ACC112 (cell line): ENCODE measurements around the gene SRSF3.
"Not testable (repeated sequence)": the region's sequence is repeated elsewhere in the genome, so short reads cannot be mapped to it uniquely, and the experiment has no call there.

Experiments used
- H2AFZ ChIP-seq: fragments of 200-600 bp; sonication (generic); one replicate; pipeline ENCODE4 v1.6.0; 2017; ENCODE audit warnings: antibody characterized with exemption, low read length; ENCODE audit not compliant: unreplicated experiment
- H3K27ac ChIP-seq: fragments of 200-600 bp; sonication (generic); 2 replicates; pipeline ENCODE4 v1.5.1; 2014; ENCODE audit warnings: low read depth, mild to moderate bottlenecking, antibody characterized with exemption, low read length, moderate library complexity
- H3K27me3 ChIP-seq: fragments of 200-600 bp; sonication (generic); 2 replicates; pipeline ENCODE4 v1.6.1; 2014; ENCODE audit warnings: mild to moderate bottlenecking, antibody characterized with exemption, low read length, moderate library complexity, mixed read lengths; ENCODE audit not compliant: insufficient read depth
- H3K36me3 ChIP-seq: fragments of 200-600 bp; sonication (generic); 2 replicates; pipeline ENCODE4 v1.6.1; 2016; ENCODE audit warnings: mild to moderate bottlenecking, antibody characterized with exemption, low read length, moderate library complexity, mixed read lengths; ENCODE audit not compliant: insufficient read depth
- H3K4me1 ChIP-seq: fragments of 200-600 bp; sonication (generic); one replicate; pipeline ENCODE4 v1.6.1; 2016; ENCODE audit warnings: low read length, mixed read lengths; ENCODE audit not compliant: insufficient read depth, unreplicated experiment, control insufficient read depth
- H3K4me3 ChIP-seq: fragments of 200-600 bp; sonication (generic); 2 replicates; pipeline ENCODE4 v1.5.1; 2014; ENCODE audit warnings: mild to moderate bottlenecking, low read depth, low read length
- H3K79me2 ChIP-seq: fragments of 200-600 bp; sonication (generic); one replicate; pipeline ENCODE4 v1.6.0; 2016; ENCODE audit warnings: low read length; ENCODE audit not compliant: control insufficient read depth, unreplicated experiment, insufficient read depth

Gene SRSF3

DNA sequence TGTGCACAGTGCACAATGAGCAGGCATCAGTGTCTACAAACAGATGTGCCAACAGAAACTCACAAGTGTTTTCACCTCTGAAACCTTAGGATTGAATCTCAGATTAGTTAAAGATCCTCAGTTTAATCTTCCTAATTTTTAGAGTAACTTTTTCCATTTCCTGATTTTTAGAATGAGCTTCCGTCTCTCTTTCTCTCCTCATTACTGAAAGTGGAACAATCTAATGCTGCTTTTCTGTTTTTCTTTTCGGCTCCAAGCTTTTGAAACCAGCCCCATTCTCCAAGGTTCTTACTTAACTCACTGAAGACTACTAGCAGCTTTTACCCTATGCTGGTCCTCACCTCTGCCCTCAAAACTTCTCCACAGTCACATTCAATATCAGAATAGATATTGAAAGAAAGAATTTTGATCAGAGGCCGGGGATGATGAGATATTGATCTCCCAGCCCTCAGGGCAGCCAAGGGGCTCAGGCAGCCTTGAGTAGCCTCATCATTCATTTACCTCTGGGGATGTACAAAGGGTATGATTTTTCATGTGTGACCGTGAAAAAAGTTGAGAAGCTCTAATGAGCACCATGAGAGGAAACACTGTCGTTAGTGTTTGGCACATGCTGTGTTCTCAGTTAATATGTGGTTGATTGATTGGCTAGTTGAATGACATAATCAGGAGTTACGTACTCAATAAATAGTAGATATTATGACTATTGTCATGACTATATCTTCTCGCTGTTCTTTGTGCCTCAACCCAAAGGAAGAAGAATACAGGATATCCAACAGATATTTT, 35.0 kb upstream of the SRSF3 start:
- Histone ChIP-seq H3K4me3 (no peak overlapping the region), H3K27me3 (no peaks in the 10 kb centered on the region), H3K4me1 (peaks cover 15% of the 10 kb centered on the region), H3K27ac (no peak overlapping the region), H2AFZ (no peak overlapping the region), H3K36me3 (no peaks in the 10 kb centered on the region), H3K79me2 (no peaks in the 10 kb centered on the region)

DNA sequence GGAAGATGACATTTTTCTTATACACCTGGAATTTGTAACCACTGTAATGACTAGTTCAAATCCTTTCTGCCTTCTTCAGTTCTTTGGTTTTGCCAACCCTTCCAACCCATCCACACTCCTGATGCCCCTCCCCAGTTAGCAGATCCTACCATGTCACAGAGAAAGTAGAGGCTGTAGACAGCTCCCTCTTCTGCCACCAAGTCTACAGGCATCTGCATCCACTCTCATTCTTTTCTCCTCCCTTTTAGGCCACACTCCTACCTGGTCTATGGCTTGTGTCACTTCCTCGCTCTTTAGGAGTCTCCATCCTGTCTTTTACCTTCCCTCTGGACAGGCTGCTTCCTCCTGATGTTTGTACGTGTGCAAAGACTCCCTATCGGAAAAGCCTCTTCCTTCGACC, 33.3 kb upstream of the SRSF3 start:
- H2AFZ ChIP-seq, result no peak overlapping the region
- H3K4me3 ChIP-seq, result no peak overlapping the region
- no peak overlapping the region for H3K27ac ChIP-seq

GRCh38 chr6:36563237-36563927, 30.8 kb upstream of the SRSF3 start:
- Histone ChIP-seq H3K4me3 (no peak overlapping the region), H3K27ac (no peak overlapping the region), H3K4me1 (peaks cover 8% of the 10 kb centered on the region), H2AFZ (no peak overlapping the region), H3K36me3 (no peaks in the 10 kb centered on the region), H3K79me2 (no peaks in the 10 kb centered on the region), H3K27me3 (no peaks in the 10 kb centered on the region)

More for the DNA sequence above, 33.3 kb upstream of the SRSF3 start:
- Histone ChIP-seq H3K4me1 (peaks cover 8% of the 10 kb centered on the region), H3K79me2 (no peaks in the 10 kb centered on the region), H3K27me3 (no peaks in the 10 kb centered on the region), H3K36me3 (no peaks in the 10 kb centered on the region)

DNA sequence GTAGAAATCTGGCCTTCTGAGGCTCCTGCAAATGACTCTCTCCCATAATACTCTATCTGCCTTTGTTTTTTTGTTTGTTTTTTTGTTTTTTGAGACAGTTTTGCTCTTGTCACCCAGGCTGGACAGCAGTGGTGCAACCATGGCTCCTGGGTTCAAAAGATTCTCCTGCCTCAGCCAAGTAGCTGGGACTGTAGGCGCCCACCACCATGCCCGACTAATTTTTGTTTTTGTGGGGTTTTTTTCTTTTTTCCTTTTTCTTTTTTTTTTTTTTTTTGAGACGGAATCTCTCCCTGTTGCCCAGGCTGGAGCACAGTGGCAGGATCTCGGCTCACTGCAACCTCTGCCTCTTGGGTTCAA, 30.3 kb upstream of the SRSF3 start:
- Histone ChIP-seq H3K4me3 (no peak overlapping the region), H3K27ac (no peak overlapping the region), H3K4me1 (peaks cover 8% of the 10 kb centered on the region), H3K79me2 (no peaks in the 10 kb centered on the region), H3K36me3 (no peaks in the 10 kb centered on the region), H2AFZ (no peak overlapping the region), H3K27me3 (no peaks in the 10 kb centered on the region)

GRCh38 chr6:36566418-36566905, 27.7 kb upstream of the SRSF3 start:
- Histone ChIP-seq H3K79me2 (no peaks in the 10 kb centered on the region), H2AFZ (no peak overlapping the region), H3K4me1 (peaks cover 8% of the 10 kb centered on the region)

GRCh38 chr6:36570264-36570663, 23.9 kb upstream of the SRSF3 start:
- Histone ChIP-seq H3K27ac (no peak overlapping the region), H3K79me2 (no peaks in the 10 kb centered on the region), H3K36me3 (no peaks in the 10 kb centered on the region), H2AFZ (no peak overlapping the region), H3K27me3 (no peaks in the 10 kb centered on the region), H3K4me1 (no peaks in the 10 kb centered on the region), H3K4me3 (no peak overlapping the region)

More at GRCh38 chr6:36566418-36566905, 27.7 kb upstream of the SRSF3 start:
- Histone ChIP-seq H3K36me3 (no peaks in the 10 kb centered on the region), H3K27ac (no peak overlapping the region), H3K27me3 (no peaks in the 10 kb centered on the region), H3K4me3 (no peak overlapping the region)

- H3K27ac ChIP-seq, result no peak overlapping the region
These were observed 22.8 kb upstream of the SRSF3 start for GRCh38 chr6:36571122-36572043.

GRCh38 chr6:36572353-36573311, 21.5 kb upstream of the SRSF3 start:
- not testable (repeated sequence) for H2AFZ ChIP-seq, H3K36me3 ChIP-seq, H3K4me3 ChIP-seq, H3K79me2 ChIP-seq, H3K4me1 ChIP-seq, H3K27me3 ChIP-seq, H3K27ac ChIP-seq

More at GRCh38 chr6:36571122-36572043, 22.8 kb upstream of the SRSF3 start:
- H3K79me2 ChIP-seq, result no peaks in the 10 kb centered on the region
- H2AFZ ChIP-seq, result no peak overlapping the region
- H3K36me3 ChIP-seq, result no peaks in the 10 kb centered on the region
- H3K4me1 ChIP-seq, result no peaks in the 10 kb centered on the region
- no peaks in the 10 kb centered on the region for H3K27me3 ChIP-seq
- no peak overlapping the region for H3K4me3 ChIP-seq

GRCh38 chr6:36574679-36575078, 19.5 kb upstream of the SRSF3 start:
- Histone ChIP-seq H3K4me3 (no peak overlapping the region), H3K27ac (no peak overlapping the region), H3K36me3 (no peaks in the 10 kb centered on the region), H3K79me2 (no peaks in the 10 kb centered on the region), H3K4me1 (peaks cover 23% of the 10 kb centered on the region), H2AFZ (no peak overlapping the region), H3K27me3 (no peaks in the 10 kb centered on the region)
